HG03521 (cell line): ENCODE data around the gene TNNI2.
"Not testable (repeated sequence)": the region's sequence is repeated elsewhere in the genome, so short reads cannot be mapped to it uniquely, and the experiment has no call there.

Source experiments
- ATAC-seq: cut with Tn5 transposase; IDR thresholded peaks from one replicate; pipeline ENCODE4 v1.9.1; 2021; ENCODE audit warnings: mild to moderate bottlenecking, moderate library complexity; ENCODE audit not compliant: unreplicated experiment

The TNNI2 gene

GRCh38 chr11:1838426-1839144, at the start of gene TNNI2:
Gene TNNI2, plus strand, starts transcription at chr11:1838981. Its CDS starts 716 bp downstream, at chr11:1839697.
- ATAC-seq, result no peak

- no peak for ATAC-seq
These were observed 46.9 kb upstream of the TNNI2 start for GRCh38 chr11:1791912-1792311.

GRCh38 chr11:1792461-1792860, 46.3 kb upstream of the TNNI2 start:
- no peak for ATAC-seq

- no peak for ATAC-seq
These were observed 45.7 kb upstream of the TNNI2 start for GRCh38 chr11:1793081-1793480.

GRCh38 chr11:1796413-1797011, 42.3 kb upstream of the TNNI2 start:
- no peak for ATAC-seq

- no peak for ATAC-seq
These were observed 41.2 kb upstream of the TNNI2 start for GRCh38 chr11:1797391-1798125.

GRCh38 chr11:1803246-1803645, 35.5 kb upstream of the TNNI2 start:
- no peak for ATAC-seq

GRCh38 chr11:1803835-1804519, 34.8 kb upstream of the TNNI2 start:
- not testable (repeated sequence) for ATAC-seq

- ATAC-seq, result no peak
These were observed 33.3 kb upstream of the TNNI2 start for GRCh38 chr11:1805525-1805924.

- no peak for ATAC-seq
These were observed 31.4 kb upstream of the TNNI2 start for GRCh38 chr11:1807264-1807995.

- no peak for ATAC-seq
These were observed 28.0 kb upstream of the TNNI2 start for GRCh38 chr11:1810761-1811160.

GRCh38 chr11:1812274-1812673, 26.5 kb upstream of the TNNI2 start:
- no peak for ATAC-seq

GRCh38 chr11:1812801-1813200, 26.0 kb upstream of the TNNI2 start:
- ATAC-seq, result no peak

- not testable (repeated sequence) for ATAC-seq
These were observed 25.4 kb upstream of the TNNI2 start for GRCh38 chr11:1813356-1813755.

- no peak for ATAC-seq
These were observed 24.1 kb upstream of the TNNI2 start for GRCh38 chr11:1814691-1815090.

GRCh38 chr11:1815311-1815710, 23.5 kb upstream of the TNNI2 start:
- no peak for ATAC-seq

- ATAC-seq, result no peak
These were observed 23.0 kb upstream of the TNNI2 start for GRCh38 chr11:1815751-1816150.

- no peak for ATAC-seq
These were observed 21.8 kb upstream of the TNNI2 start for GRCh38 chr11:1817000-1817399.

- no peak for ATAC-seq
These were observed 21.3 kb upstream of the TNNI2 start for GRCh38 chr11:1817511-1817910.

GRCh38 chr11:1819074-1819473, 19.7 kb upstream of the TNNI2 start:
- no peak for ATAC-seq
